Sigmoid colon (tissue), 7 donors: ENCODE measurements around the gene HERPUD1. TPM values are rescaled to one million over a fixed set of nuclear protein-coding genes. Genes with fewer than 3 reads are reported as not detected.
"Not testable (repeated sequence)": the region's sequence is repeated elsewhere in the genome, so short reads cannot be mapped to it uniquely, and the experiment has no call there.

ENCODE experiments used
- DNase-seq: peaks from one replicate; pipeline ENCODE4 v3.0.0-alpha.2; 2019
- H3K27ac ChIP-seq, 4 donors: fragments of 200-600 bp; sonication (generic); one replicate each; pipeline ENCODE4 v1.5.1; 2016 to 2019; ENCODE audit warnings: mild to moderate bottlenecking in 1 of 4
- H3K27me3 ChIP-seq, 3 donors: fragments of 200-600 bp; sonication (generic); one replicate each; pipeline ENCODE4 v1.5.1; 2019; ENCODE audit warnings: mild to moderate bottlenecking in 1 of 3
- H3K36me3 ChIP-seq, 4 donors: fragments of 200-600 bp; sonication (generic); one replicate each; pipeline ENCODE4 v1.5.1; 2016 to 2019
- H3K4me1 ChIP-seq, 4 donors: fragments of 200-600 bp; sonication (generic); one replicate each; pipeline ENCODE4 v1.5.1; 2017 to 2019
- H3K4me3 ChIP-seq, 4 donors: fragments of 200-600 bp; sonication (generic); one replicate each; pipeline ENCODE4 v1.5.1; 2017 to 2019; ENCODE audit warnings: mild to moderate bottlenecking in 2 of 4, moderate library complexity in 1 of 4
- H3K9me3 ChIP-seq, 4 donors: fragments of 200-600 bp in 3 of 4; sonication (generic) in 3 of 4; one replicate each; pipeline versions ENCODE4 v1.5.1 to v1.6.1; 2013 to 2019
- EP300 ChIP-seq, 4 donors: sonication (generic); formaldehyde crosslinking; IDR thresholded peaks; one replicate each; pipeline ENCODE4 v1.6.1; 2017; ENCODE audit warnings: antibody characterized with exemption in 4 of 4
- POLR2A ChIP-seq, 2 donors: fragments of 450-650 bp; IDR thresholded peaks; one replicate each; pipeline ENCODE4 v1.6.1; 2016; ENCODE audit warnings: antibody characterized with exemption in 2 of 2, mild to moderate bottlenecking in 2 of 2, moderate library complexity in 2 of 2
- POLR2AphosphoS5 ChIP-seq, 4 donors: sonication (generic); formaldehyde crosslinking; IDR thresholded peaks; one replicate each; pipeline ENCODE4 v1.6.1; 2017; ENCODE audit warnings: antibody characterized with exemption in 4 of 4
- WGBS, 2 donors: extraction: QIAGEN DNeasy Blood & Tissue Kit; methylation state at CpG; one replicate each; pipeline ENCODE4 v1.1.7; 2013; 5-methylcytosine and 5-hydroxymethylcytosine counted together
- intact Hi-C: fragments of 100-400 bp; cut with DNase I; formaldehyde crosslinking; loops from one replicate; pipeline ENCODE4 v1.15.1; 2023
- polyA plus RNA-seq, 3 donors: library from polyadenylated mRNA; stranded (reverse); fragments of 200-250 nt; gene quantifications; one replicate each; pipeline ENCODE4 v1.2.3, GENCODE V29; 2013
- total RNA-seq, 4 donors: library from RNA; depleted of rRNA; stranded (reverse); fragments of >200 nt; gene quantifications; one replicate each; pipeline ENCODE4 v1.1.0, GENCODE V29; 2016
- TF ChIP-seq, protein P1 (sequence below), 4 experiments: fragments of 450-650 bp in 3 of 4; fragments of 200-600 bp in 1 of 4; IDR thresholded peaks; one replicate each; pipeline ENCODE4 v1.5.1; 2016 to 2019; ENCODE audit warnings: antibody characterized with exemption in 4 of 4, mild to moderate bottlenecking in 3 of 4, moderate library complexity in 2 of 4
- donor health status: healthy with polysubstance abuse.
- donor health status: Bipolar disorder and iron deficiency.
- donor health status: healthy.

Gene HERPUD1
- total and polyA plus RNA-seq, 7 donors = 54.1 to 119 (median 64.8) TPM

DNA sequence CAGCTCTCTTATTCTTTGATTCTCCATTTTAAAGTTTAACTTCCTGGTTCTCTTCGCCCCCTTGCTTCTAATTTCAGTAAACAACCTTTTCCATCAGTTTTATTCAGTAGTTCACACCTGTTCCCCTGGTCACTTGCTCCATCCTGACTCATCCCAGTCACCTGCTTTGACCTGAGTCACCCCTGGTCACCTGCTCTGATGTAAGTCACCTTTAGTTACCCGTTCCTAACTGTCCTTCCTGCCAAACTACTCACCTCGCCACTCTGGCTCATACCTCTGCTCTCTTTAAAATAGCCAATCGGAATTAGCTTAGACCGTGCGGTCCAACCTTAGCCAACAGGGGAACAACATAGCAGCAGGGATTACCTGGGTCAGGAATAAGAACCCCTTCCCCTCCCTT is 52.7 kb downstream of the HERPUD1 start:
- H3K9me3 ChIP-seq = no peaks in the 10 kb centered on the region
- peak overlapping the region; percentile 59 to 77 (median 66) for H3K27ac ChIP-seq
- H3K36me3 ChIP-seq = peaks cover 0 to 6% (median 0%) of the 10 kb centered on the region in 4 donors
- peaks cover 0 to 32% (median 19%) of the 10 kb centered on the region in 4 donors for H3K4me1 ChIP-seq
- no peak for DNase-seq
- WGBS, 2 donors = 74 to 80% methylated on average over 6 of the region's 6 CpGs
- intact Hi-C loops = no loop called here
- no peak overlapping the region for H3K4me3 ChIP-seq
- TF ChIP-seq, protein P1, sequence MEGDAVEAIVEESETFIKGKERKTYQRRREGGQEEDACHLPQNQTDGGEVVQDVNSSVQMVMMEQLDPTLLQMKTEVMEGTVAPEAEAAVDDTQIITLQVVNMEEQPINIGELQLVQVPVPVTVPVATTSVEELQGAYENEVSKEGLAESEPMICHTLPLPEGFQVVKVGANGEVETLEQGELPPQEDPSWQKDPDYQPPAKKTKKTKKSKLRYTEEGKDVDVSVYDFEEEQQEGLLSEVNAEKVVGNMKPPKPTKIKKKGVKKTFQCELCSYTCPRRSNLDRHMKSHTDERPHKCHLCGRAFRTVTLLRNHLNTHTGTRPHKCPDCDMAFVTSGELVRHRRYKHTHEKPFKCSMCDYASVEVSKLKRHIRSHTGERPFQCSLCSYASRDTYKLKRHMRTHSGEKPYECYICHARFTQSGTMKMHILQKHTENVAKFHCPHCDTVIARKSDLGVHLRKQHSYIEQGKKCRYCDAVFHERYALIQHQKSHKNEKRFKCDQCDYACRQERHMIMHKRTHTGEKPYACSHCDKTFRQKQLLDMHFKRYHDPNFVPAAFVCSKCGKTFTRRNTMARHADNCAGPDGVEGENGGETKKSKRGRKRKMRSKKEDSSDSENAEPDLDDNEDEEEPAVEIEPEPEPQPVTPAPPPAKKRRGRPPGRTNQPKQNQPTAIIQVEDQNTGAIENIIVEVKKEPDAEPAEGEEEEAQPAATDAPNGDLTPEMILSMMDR (IDR thresholded peaks at IDR 0.05) = no peak
- TF ChIP-seq POLR2AphosphoS5 (IDR thresholded peaks at IDR 0.05) = no peak
- TF ChIP-seq EP300 (IDR thresholded peaks at IDR 0.05) = no peak
- H3K27me3 ChIP-seq = no peaks in the 10 kb centered on the region

DNA sequence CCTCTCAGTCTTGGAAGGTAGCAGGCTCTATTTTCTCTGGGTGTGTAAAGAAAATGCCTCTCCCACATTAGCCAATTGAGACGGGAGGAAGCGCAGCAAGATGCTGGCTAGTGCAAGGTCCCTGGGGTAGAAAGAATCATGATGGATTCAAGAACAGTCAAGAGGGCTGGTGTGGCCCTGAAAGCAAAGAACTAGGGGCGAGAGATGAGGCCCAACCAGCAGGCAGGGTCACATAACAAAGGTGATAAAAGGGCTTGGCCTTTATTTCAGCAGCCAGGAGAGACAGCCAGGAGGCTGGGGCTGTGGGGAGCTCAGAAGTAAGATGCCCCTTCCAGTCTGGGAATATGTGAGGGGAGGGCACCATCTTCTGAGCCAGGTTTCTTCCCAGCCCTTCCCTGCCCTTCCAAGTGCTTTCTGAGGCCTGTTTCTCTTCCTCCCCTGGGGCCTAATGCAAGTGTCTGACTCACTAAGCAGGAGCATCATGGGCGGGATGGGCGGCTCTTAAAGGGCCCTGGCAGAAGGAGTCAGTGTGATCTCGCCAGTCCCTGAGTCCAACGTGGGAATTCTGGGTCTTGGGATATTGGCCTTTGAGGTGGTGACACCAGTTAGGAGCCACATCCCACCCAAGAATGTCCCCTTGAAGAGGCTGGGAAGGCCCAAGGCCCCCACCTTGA is 53.5 kb downstream of the HERPUD1 start:
- Histone ChIP-seq H3K4me1 (peaks cover 0 to 40% (median 25%) of the 10 kb centered on the region in 4 donors), H3K27me3 (no peaks in the 10 kb centered on the region), H3K27ac (peak overlapping the region; percentile 59 to 77 (median 66)), H3K36me3 (peaks cover 0 to 6% (median 0%) of the 10 kb centered on the region in 4 donors), H3K9me3 (no peaks in the 10 kb centered on the region), H3K4me3 (no peak overlapping the region)
- intact Hi-C loops = no loop called here
- TF ChIP-seq POLR2AphosphoS5 (IDR thresholded peaks at IDR 0.05) = peak in 1 of 4 donors; percentile 15
- TF ChIP-seq, protein P1 (IDR thresholded peaks at IDR 0.05) = no peak
- DNase-seq = peak; percentile 87
- WGBS, 2 donors = 52 to 62% methylated on average over 7 of the region's 7 CpGs

DNA sequence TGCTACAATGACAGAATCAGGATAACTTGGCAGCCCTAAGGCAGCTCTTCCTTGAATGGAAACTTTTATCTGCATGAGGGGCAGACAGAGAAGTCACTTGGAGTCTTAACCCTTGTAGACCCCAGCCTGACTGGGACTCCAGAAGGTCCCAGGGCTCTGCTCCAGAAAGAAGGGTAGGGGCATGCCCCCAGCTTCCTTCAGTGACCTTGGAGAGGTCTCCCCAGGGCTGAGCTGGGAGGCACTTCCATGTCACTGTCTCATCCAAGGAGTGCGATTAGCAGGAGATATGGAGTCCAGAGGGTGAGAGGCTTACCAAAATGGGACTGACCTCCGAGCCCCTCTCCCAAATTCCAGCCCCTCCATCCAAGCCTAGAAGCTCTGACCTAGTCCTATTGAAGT is 54.0 kb downstream of the HERPUD1 start:
- Histone ChIP-seq H3K27ac (peak overlapping the region; percentile 59 to 77 (median 66)), H3K9me3 (no peaks in the 10 kb centered on the region), H3K4me1 (peaks cover 0 to 45% (median 31%) of the 10 kb centered on the region in 4 donors), H3K27me3 (no peaks in the 10 kb centered on the region), H3K4me3 (no peak overlapping the region), H3K36me3 (peaks cover 0 to 6% (median 0%) of the 10 kb centered on the region in 4 donors)
- no peak for DNase-seq
- TF ChIP-seq EP300 (IDR thresholded peaks at IDR 0.05) (no peak), POLR2AphosphoS5 (IDR thresholded peaks at IDR 0.05) (no peak), POLR2A (IDR thresholded peaks at IDR 0.05) (no peak)
- TF ChIP-seq, protein P1 (IDR thresholded peaks at IDR 0.05) = no peak
- intact Hi-C loops = no loop called here
- 68 to 71% methylated on average over 2 of the region's 2 CpGs for WGBS, 2 donors

DNA sequence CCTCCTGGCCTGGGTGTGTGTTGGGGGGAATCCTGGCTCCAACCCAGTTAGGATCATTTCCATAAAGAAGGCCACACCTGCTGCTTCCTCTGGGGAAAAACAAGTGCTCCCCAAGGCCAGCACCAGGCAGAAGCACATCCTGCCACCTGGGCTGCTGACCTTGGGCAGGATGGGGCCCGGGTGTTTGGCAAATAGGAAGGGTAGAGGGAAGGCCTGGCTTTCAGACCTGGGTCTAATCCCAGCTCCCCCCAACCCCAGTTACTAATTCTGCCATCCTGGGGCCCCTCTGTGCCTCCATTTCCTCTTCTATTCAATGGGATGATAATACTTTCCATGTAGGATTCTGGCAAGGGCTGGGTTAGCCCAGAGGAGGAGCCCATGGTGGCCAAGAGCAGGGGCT is 54.4 kb downstream of the HERPUD1 start:
- 10 to 45% methylated on average over 1 of the region's 1 CpG for WGBS, 2 donors

DNA sequence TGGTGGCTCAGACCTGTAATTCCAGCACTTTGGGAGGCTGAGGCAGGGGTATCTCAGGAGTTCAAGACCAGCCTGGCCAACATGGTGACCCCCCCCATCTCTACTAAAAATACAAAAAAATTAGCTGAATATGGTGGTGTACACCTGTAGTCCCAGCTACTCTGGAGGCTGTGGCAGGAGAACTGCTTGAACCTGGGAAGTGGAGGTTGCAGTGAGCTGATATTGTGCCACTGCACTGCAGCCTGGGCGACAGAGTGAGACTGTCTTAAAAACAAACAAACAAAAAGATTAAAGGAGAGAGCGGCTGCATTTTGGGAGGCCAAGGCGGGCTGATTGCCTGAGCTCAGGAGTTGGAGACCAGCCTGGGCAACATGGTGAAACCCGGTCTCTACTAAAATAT is 55.0 kb downstream of the HERPUD1 start:
- Histone ChIP-seq H3K4me1 (peaks cover 0 to 53% (median 37%) of the 10 kb centered on the region in 4 donors), H3K27ac (peak overlapping the region in 1 of 4 donors; percentile 59)
- H3K9me3 ChIP-seq, H3K27me3 ChIP-seq, H3K36me3 ChIP-seq, intact Hi-C loops, DNase-seq, H3K4me3 ChIP-seq: not testable (repeated sequence)
- WGBS, 2 donors = 84 to 86% methylated on average over 4 of the region's 4 CpGs

More for the DNA sequence above, 54.4 kb downstream of the HERPUD1 start:
- no peaks in the 10 kb centered on the region for H3K9me3 ChIP-seq
- no peaks in the 10 kb centered on the region for H3K27me3 ChIP-seq
- H3K4me3 ChIP-seq = no peak overlapping the region
- H3K4me1 ChIP-seq = peaks cover 0 to 47% (median 33%) of the 10 kb centered on the region in 4 donors
- TF ChIP-seq EP300 (IDR thresholded peaks at IDR 0.05) (no peak), POLR2A (IDR thresholded peaks at IDR 0.05) (no peak), POLR2AphosphoS5 (IDR thresholded peaks at IDR 0.05) (no peak)
- TF ChIP-seq, protein P1 (IDR thresholded peaks at IDR 0.05) = no peak
- peaks cover 0 to 6% (median 0%) of the 10 kb centered on the region in 4 donors for H3K36me3 ChIP-seq
- no peak for DNase-seq
- H3K27ac ChIP-seq = peak overlapping the region; percentile 59 to 77 (median 66)
- intact Hi-C loops = no loop called here
